ENCODE results near the gene SF3B4.
"Not testable (repeated sequence)": the region's sequence is repeated elsewhere in the genome, so short reads cannot be mapped to it uniquely, and the experiment has no call there.

Gene SF3B4

GRCh38 chr1:149927563-149928400, at the start of gene SF3B4:
SF3B4 (minus strand) TSS chr1:149927803; CDS start chr1:149927759, 44 bp downstream.
- peak; percentile 91 to 93 for DNase-seq (ENCODE audit: low read depth in 2 of 2)

- no peak for DNase-seq (ENCODE audit: low read depth in 2 of 2)
Measured at GRCh38 chr1:149977345-149977744, 49.7 kb upstream of the SF3B4 start.

GRCh38 chr1:149972547-149972946, 44.9 kb upstream of the SF3B4 start:
- DNase-seq (ENCODE audit: low read depth in 2 of 2), result no peak

- no peak for DNase-seq (ENCODE audit: low read depth in 2 of 2)
Measured at GRCh38 chr1:149967646-149968045, 40.0 kb upstream of the SF3B4 start.

GRCh38 chr1:149967041-149967440, 39.4 kb upstream of the SF3B4 start:
- DNase-seq (ENCODE audit: low read depth in 2 of 2), result no peak

GRCh38 chr1:149966405-149966804, 38.8 kb upstream of the SF3B4 start:
- no peak for DNase-seq (ENCODE audit: low read depth in 2 of 2)

GRCh38 chr1:149965440-149965839, 37.8 kb upstream of the SF3B4 start:
- DNase-seq (ENCODE audit: low read depth in 2 of 2), result no peak

GRCh38 chr1:149963358-149963757, 35.8 kb upstream of the SF3B4 start:
- no peak for DNase-seq (ENCODE audit: low read depth in 2 of 2)

- no peak for DNase-seq (ENCODE audit: low read depth in 2 of 2)
Measured at GRCh38 chr1:149962736-149963135, 35.1 kb upstream of the SF3B4 start.

GRCh38 chr1:149962039-149962647, 34.5 kb upstream of the SF3B4 start:
- peak in 1 of 2 donors; percentile 30 for DNase-seq (ENCODE audit: low read depth in 2 of 2)

GRCh38 chr1:149957548-149957947, 29.9 kb upstream of the SF3B4 start:
- not testable (repeated sequence) for DNase-seq (ENCODE audit: low read depth in 2 of 2)

GRCh38 chr1:149949911-149950310, 22.3 kb upstream of the SF3B4 start:
- DNase-seq (ENCODE audit: low read depth in 2 of 2), result no peak

- no peak for DNase-seq (ENCODE audit: low read depth in 2 of 2)
Measured at GRCh38 chr1:149945206-149945605, 17.6 kb upstream of the SF3B4 start.

GRCh38 chr1:149942885-149943284, 15.3 kb upstream of the SF3B4 start:
- DNase-seq (ENCODE audit: low read depth in 2 of 2), result no peak

GRCh38 chr1:149942207-149942606, 14.6 kb upstream of the SF3B4 start:
- DNase-seq (ENCODE audit: low read depth in 2 of 2), result no peak

GRCh38 chr1:149940427-149940826, 12.8 kb upstream of the SF3B4 start:
- DNase-seq (ENCODE audit: low read depth in 2 of 2), result no peak

- not testable (repeated sequence) for DNase-seq (ENCODE audit: low read depth in 2 of 2)
Measured at GRCh38 chr1:149938668-149939003, 11.0 kb upstream of the SF3B4 start.

GRCh38 chr1:149937759-149938158, 10.2 kb upstream of the SF3B4 start:
- DNase-seq (ENCODE audit: low read depth in 2 of 2), result no peak

- DNase-seq (ENCODE audit: low read depth in 2 of 2), result no peak
Measured at GRCh38 chr1:149936992-149937705, 9.5 kb upstream of the SF3B4 start.

GRCh38 chr1:149936170-149936991, 8.8 kb upstream of the SF3B4 start, which contains the start of gene MTMR11:
MTMR11 (minus strand) TSS chr1:149936879; CDS start chr1:149936647, 232 bp downstream.
- no peak for DNase-seq (ENCODE audit: low read depth in 2 of 2)

GRCh38 chr1:149934356-149934755, 6.8 kb upstream of the SF3B4 start:
- DNase-seq (ENCODE audit: low read depth in 2 of 2), result no peak

GRCh38 chr1:149933208-149933607, 5.6 kb upstream of the SF3B4 start:
- no peak for DNase-seq (ENCODE audit: low read depth in 2 of 2)
